GM10266 (cell line): ENCODE results near the gene BCAS1.
A peak's percentile ranks its signal among the peaks of the same experiment; 100 is the strongest.

Experiments used
- DNase-seq: peaks from one replicate; pipeline ENCODE4 v3.0.0; 2012; ENCODE audit errors: extremely low spot score
- CTCF ChIP-seq: IDR thresholded peaks from 2 replicates; pipeline ENCODE4 v1.5.1; 2012; ENCODE audit warnings: mild to moderate bottlenecking, low read depth; ENCODE audit not compliant: control insufficient read depth, insufficient read depth; ENCODE audit errors: missing control alignments

BCAS1 gene

GRCh38 chr20:53929974-53930650 is 140.3 kb downstream of the BCAS1 start:
- TF ChIP-seq CTCF: no peak
- peak; percentile 44 for DNase-seq

GRCh38 chr20:53929399-53929798 is 141.0 kb downstream of the BCAS1 start:
- no peak for TF ChIP-seq CTCF

GRCh38 chr20:53927990-53928389 is 142.4 kb downstream of the BCAS1 start:
- no peak for TF ChIP-seq CTCF
- DNase-seq: no peak

More at GRCh38 chr20:53929399-53929798, 141.0 kb downstream of the BCAS1 start:
- no peak for DNase-seq

- DNase-seq: peak; percentile 49
- no peak for TF ChIP-seq CTCF
Measured at GRCh38 chr20:53926428-53927028, 143.9 kb downstream of the BCAS1 start.

GRCh38 chr20:53925651-53926401 is 144.6 kb downstream of the BCAS1 start:
- DNase-seq: no peak
- TF ChIP-seq CTCF: no peak

- no peak for DNase-seq
- no peak for TF ChIP-seq CTCF
Measured at GRCh38 chr20:53923566-53924369, 146.6 kb downstream of the BCAS1 start.
